Measurements from ENCODE around the gene PHF23.

PHF23 gene

GRCh38 chr17:7241090-7241733 lies 2.0 kb upstream of the PHF23 start:
- Histone ChIP-seq H3K9me3 (no peaks in the 10 kb centered on the region), H3K4me3 (ENCODE audit: low read depth, low read length) (peak overlapping the region; percentile 82), H3K36me3 (peaks cover 18% of the 10 kb centered on the region), H3K27me3 (no peaks in the 10 kb centered on the region), H3K4me1 (no peaks in the 10 kb centered on the region)
- no peak for DNase-seq
- TF ChIP-seq CTCF (IDR thresholded peaks at IDR 0.05; ENCODE audit: low read depth, low read length): no peak

GRCh38 chr17:7240375-7240774 lies 1.1 kb upstream of the PHF23 start:
- TF ChIP-seq CTCF (IDR thresholded peaks at IDR 0.05; ENCODE audit: low read depth, low read length): no peak
- peak overlapping the region; percentile 82 for H3K4me3 ChIP-seq (ENCODE audit: low read depth, low read length)
- DNase-seq: no peak
- H3K27me3 ChIP-seq: no peaks in the 10 kb centered on the region
- H3K36me3 ChIP-seq: peaks cover 25% of the 10 kb centered on the region
- no peaks in the 10 kb centered on the region for H3K4me1 ChIP-seq
- H3K9me3 ChIP-seq: no peaks in the 10 kb centered on the region

GRCh38 chr17:7238420-7239090 lies 702 bp downstream of the PHF23 start:
- H3K9me3 ChIP-seq: no peaks in the 10 kb centered on the region
- H3K36me3 ChIP-seq: peaks cover 25% of the 10 kb centered on the region
- DNase-seq: no peak
- no peaks in the 10 kb centered on the region for H3K27me3 ChIP-seq
- TF ChIP-seq CTCF (IDR thresholded peaks at IDR 0.05; ENCODE audit: low read depth, low read length): no peak
- no peaks in the 10 kb centered on the region for H3K4me1 ChIP-seq
- peak overlapping the region; percentile 78 for H3K4me3 ChIP-seq (ENCODE audit: low read depth, low read length)

- Histone ChIP-seq H3K9me3 (no peaks in the 10 kb centered on the region), H3K4me1 (no peaks in the 10 kb centered on the region), H3K4me3 (ENCODE audit: low read depth, low read length) (peak overlapping the region; percentile 78), H3K36me3 (peaks cover 25% of the 10 kb centered on the region), H3K27me3 (no peaks in the 10 kb centered on the region)
- TF ChIP-seq CTCF (IDR thresholded peaks at IDR 0.05; ENCODE audit: low read depth, low read length): no peak
- DNase-seq: peak; percentile 63
Observed at GRCh38 chr17:7237761-7238419, 1.4 kb downstream of the PHF23 start.

GRCh38 chr17:7237266-7237760 lies 1.9 kb downstream of the PHF23 start:
- H3K4me1 ChIP-seq: no peaks in the 10 kb centered on the region

More at GRCh38 chr17:7237266-7237760, 1.9 kb downstream of the PHF23 start:
- Histone ChIP-seq H3K27me3 (no peaks in the 10 kb centered on the region), H3K9me3 (no peaks in the 10 kb centered on the region), H3K36me3 (peaks cover 25% of the 10 kb centered on the region), H3K4me3 (ENCODE audit: low read depth, low read length) (peak overlapping the region; percentile 78)
- no peak for DNase-seq
- TF ChIP-seq CTCF (IDR thresholded peaks at IDR 0.05; ENCODE audit: low read depth, low read length): no peak
